Measurements from ENCODE around the gene MAP7D1.
"Not testable (repeated sequence)": the region's sequence is repeated elsewhere in the genome, so short reads cannot be mapped to it uniquely, and the experiment has no call there.

The MAP7D1 gene

DNA sequence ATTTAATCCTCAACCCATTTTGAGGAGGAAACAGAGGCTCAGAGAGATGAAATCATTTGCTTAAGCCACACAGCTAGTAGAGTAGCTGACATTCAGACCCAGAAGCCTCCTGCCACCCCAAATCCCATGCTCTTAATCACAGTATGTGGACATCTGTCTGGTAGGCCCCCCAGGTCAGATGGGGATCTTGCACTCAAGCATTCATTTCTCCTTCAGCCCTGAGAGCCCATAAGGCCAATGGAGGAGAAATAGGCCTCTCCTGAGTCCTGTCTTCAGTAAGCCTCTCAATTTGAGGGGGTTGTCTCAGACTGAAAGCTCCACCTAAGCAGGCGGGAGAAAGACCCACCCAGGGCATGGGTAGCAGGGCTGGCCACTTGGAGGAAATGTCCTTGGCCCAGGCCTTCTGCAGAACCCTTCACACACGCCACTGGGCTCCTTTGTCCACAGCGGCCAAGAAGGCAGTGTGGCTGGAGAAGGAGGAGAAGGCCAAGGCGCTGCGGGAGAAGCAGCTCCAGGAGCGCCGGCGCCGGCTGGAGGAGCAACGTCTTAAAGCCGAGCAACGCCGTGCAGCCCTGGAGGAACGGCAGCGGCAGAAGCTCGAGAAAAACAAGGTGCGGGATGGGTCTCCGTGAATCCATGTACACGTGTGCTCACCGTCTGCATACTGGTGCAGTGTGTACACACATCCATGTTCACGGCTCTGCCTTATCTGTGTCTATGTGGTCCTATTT is 16.2 kb downstream of the MAP7D1 start:
- no peak for DNase-seq

DNA sequence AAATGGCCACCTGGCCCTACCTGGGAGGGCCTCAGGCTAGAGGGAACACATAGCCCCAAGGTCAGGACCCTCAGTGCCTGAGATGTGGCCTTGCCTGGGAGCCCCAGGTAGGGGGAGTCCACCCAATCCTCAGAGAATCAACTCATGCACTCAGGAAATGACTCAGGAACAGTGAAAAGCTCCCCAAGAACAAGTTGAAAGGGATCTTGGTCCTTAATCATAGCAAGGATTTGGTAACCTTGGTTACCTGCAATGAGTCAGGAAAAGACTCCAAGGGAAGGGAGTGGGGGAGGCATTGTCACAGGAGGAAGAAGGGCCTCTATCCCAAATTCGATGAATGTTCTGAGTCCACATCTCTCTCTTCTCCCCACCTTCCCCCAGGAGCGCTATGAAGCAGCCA is 17.0 kb downstream of the MAP7D1 start:
- no peak for DNase-seq

DNA sequence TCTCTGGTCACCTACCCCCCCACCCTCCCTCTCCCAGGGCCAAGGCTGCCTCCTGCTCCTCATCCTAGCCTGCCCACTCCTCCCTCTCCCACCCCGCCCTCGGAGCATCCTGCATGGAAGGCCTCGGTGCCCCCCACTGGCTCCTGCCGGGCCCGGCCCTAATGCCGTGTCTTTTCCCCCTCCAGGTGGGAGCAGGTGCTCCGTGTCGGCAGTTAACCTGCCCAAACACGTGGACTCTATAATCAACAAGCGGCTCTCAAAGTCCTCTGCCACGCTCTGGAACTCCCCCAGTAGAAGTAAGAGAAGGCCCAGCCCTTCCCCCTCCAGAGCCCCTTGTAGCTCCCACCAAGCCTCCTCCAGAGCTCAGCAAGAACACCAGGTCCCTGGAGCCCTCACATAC is 18.8 kb downstream of the MAP7D1 start:
- no peak for DNase-seq

DNA sequence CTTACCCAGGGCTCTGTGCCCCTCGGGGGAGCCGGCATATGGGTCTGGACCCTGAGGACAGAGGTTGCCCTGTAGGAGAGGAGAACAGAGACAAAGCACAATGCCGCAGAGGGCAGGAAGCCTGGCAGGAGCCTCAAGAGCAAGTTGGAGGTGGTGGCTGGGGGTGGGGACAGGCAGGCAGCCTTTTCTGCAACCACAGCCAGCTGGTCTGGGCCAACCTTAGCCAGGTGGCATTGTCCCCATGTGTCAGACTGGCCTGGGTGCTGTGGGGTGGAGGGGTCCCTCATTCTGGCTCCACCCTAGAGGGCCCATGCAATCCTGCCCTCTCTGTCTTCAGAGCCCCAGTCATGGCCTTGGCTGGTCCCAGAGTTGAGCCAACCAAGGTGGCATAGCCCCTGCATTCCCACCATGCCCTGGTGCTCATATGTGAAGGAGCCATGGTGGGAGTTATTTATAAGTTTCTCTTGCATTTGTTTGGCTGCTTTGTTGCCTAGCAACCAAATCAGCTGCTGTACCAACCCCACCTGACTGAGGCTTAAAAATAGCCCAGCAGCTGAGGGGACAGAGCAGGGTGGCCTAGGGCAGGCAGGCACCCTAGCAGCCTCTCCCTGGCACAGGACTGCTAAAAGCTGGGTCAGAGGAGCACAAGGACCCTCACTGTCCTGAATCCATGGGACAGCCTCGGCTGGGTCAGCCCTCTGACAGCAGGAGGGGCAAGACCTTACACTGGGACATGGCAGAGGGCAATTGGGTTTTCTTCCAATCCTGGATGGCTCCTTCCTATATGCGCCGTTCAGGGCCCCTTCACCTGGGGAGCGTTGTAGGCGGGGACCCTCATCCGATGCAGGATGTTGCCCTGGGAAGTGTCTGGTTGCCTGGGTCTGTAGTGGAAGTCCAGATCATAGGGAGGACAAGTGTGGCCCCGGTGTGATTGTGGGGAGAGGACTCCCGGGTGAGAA is 19.5 kb downstream of the MAP7D1 start:
- no peak for DNase-seq

DNA sequence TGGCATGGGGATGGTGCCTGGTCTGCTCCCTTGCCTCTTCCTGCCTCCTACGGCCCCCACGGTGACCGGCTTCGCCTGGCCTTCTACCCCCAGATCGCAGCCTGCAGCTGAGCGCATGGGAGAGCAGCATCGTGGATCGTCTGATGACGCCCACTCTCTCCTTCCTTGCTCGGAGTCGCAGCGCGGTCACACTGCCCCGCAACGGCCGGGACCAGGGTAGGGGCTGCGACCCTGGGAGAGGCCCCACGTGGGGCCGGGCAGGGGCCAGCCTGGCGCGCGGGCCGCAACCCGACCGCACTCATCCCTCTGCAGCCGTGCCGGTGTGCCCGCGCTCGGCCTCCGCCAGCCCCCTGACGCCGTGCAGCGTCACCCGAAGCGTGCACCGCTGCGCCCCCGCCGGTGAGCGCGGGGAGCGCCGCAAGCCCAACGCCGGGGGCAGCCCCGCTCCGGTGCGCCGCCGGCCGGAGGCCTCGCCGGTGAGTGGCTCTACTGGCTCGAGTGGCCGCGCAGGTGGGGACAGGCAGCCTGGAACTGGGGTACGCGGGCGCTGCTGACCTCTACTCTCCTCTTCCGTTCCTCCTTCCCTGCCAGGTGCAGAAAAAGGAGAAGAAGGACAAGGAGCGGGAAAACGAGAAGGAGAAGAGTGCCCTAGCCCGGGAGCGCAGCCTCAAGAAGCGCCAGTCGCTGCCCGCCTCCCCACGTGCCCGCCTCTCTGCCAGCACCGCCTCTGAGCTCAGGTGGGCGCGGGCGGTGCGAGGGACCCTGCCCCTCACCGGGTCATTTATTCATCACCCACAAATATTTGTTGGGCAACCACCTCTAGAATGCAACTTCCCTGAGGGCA is 20.4 kb downstream of the MAP7D1 start:
- no peak for DNase-seq

DNA sequence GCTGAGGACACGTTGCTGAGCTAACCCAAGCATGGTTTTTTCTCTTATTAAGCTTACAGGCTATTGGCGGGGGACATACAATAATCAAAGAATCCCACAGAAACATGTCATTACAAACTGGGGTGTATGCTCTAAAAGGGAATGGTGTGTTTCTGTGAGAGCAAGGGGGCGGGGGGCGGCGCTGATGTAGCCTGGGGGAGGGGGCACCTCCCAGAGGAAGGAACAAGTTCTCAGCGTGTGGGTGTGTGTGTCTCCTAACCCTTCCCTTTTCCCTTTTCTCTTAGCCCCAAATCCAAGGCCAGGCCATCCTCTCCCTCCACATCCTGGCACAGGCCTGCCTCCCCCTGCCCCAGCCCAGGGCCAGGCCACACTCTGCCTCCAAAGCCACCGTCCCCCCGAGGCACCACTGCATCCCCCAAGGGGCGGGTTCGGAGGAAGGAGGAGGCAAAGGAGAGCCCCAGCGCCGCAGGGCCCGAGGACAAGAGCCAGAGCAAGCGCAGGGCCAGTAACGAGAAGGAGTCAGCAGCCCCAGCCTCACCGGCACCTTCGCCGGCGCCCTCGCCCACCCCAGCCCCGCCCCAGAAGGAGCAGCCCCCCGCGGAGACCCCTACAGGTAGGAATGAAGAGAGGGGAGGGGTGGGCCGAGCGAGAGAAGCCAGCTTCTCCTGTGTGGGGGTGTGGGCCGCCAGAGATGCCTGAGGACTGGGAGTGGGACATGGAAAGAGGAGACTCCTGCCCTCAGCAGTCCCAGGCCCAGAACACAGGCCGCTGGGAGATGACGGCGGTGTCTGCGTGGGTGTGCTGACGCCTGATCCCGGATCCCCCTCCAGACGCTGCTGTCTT is 21.9 kb downstream of the MAP7D1 start:
- no peak for DNase-seq

DNA sequence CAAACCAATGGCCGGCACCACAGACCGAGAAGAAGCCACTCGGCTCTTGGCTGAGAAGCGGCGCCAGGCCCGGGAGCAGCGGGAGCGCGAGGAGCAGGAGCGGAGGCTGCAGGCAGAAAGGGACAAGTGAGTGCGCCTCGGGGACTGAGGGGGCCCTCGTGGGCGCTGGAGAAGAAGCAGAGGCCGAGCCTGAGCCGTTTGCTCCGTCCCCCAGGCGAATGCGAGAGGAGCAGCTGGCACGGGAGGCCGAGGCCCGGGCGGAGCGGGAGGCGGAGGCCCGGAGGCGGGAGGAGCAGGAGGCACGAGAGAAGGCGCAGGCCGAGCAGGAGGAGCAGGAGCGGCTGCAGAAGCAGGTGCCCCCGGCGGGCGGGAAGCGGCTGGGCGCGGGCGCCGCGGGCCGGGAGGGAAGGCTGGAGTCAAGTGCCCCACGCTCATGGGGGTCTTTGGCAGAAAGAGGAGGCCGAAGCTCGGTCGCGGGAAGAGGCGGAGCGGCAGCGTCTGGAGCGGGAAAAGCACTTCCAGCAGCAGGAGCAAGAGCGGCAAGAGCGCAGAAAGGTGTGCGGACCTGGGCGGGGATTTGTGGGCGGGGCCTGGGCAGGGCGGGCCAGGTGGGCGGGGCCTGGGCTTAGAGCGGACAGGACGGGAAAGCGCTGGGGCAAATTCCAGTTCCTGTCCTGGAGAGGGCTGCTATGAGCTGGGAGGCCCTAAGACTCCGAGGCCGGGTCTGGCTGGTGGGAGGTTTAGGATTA is 22.7 kb downstream of the MAP7D1 start:
- no peak for DNase-seq

DNA sequence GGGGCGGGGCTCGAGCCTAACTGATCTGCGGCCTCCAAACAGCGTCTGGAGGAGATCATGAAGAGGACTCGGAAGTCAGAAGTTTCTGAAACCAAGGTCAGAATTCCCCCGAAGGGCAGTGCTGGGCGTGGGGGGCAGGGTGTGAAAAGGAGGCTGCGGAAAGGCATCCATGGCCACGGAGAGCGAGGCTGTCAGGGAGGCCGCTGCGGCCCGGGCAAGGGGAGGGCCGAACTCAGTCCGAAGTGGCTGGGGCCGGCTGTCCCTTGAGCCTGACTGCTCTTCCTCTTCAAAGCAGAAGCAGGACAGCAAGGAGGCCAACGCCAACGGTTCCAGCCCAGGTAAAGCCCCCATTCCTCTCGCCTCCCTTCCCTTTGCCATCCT is 23.2 kb downstream of the MAP7D1 start:
- no peak for DNase-seq

DNA sequence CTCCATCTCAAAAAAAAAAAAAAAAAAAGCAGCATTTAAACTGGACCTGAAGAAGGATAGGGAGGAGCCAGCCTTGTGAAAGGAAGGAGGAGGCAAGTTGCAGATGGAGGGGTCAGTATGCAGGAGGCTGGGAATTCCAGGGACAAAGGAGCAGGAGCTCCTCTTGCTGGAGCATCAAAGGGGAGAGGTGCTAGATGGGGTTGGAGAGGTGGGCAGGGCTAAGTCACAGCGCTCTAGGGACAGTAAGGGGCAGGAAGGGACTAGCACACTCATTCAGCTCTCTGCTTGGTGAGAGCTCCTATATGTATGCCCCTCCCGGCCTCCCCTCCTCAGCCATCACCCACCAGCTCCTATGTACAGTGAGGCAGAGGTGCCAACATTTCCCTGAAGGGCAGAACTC is 26.8 kb downstream of the MAP7D1 start:
- DNase-seq = no peak

DNA sequence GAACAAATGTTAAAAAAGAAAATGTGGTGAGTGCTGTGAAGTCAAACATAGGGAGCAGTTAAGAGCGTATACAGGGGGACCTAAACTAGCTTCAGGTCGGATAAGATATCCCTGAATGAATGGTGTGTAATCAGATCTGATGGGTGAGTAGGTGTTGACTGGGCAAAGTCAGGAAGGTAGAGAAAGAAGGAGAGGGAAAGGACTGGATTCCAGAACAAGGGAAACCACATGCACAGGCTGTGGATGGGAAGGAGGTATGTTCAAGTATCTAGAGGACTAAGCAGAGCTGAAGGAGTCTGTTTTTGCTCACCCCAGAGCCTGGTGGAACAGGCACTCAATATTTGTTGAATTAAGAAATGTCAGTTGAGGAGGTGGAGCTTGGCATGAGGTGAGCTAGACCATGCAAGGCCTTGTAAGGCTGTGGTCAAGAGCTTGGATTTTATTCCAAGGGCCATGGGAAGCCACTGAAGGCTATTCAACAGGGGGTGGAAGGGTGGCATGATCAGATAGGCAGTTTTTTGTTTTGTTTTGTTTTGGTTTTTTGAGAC is 27.4 kb downstream of the MAP7D1 start:
- no peak for DNase-seq

DNA sequence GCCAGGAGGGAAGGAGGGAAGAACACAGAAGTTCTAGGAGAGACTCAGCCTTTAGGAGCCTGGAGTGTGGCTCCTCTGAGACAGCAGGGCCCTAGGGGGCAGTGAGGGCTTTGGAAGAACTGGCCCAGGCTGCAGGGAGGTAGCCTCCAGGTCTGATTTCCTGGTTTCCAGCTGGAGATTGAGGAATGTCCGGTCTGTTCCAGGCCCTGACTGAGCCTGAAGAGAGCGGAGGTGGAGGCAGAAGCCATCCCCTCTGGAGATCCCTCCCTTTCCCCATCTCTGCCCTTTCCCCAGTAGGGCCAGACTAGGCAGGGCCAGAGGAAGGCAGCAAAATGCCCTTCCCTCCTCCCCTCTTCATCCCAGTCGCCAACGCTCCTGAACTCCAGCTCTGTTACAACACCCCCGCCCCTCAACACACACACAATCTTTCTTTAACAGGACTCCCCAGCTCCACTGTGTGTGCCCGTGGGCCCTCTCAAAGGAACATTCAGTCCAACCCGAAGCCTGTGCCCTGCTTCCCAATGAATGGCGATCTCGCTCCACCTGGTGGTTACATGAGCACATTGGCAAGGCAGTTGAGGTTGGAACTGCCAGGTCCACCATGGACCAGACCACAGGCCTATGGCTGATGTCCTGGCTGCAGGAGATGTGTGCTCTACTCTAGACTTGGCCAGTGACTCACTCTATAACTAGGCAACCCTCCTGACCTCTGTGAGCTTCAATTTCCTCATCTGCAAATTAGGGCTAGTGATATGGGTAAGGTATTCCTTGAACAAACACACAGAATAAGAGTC is 32.0 kb downstream of the MAP7D1 start:
- DNase-seq = peak; percentile 78

DNA sequence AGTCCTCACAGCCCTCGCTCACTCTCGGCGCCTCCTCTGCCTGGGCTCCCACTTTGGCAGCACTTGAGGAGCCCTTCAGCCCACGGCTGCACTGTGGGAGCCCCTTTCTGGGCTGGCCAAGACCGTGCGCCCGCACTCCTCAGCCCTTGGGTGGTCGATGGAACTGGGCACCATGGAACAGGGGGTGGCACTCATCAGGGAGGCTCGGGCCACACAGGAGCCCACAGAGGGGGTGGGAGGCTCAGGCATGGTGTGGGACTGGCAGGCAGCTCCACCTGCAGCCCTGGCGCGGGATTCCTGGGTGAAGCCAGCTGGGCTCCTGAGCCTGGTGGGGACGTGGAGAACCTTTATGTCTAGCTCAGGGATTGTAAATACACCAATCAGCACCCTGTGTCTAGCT is 40.8 kb downstream of the MAP7D1 start:
- not testable (repeated sequence) for DNase-seq

DNA sequence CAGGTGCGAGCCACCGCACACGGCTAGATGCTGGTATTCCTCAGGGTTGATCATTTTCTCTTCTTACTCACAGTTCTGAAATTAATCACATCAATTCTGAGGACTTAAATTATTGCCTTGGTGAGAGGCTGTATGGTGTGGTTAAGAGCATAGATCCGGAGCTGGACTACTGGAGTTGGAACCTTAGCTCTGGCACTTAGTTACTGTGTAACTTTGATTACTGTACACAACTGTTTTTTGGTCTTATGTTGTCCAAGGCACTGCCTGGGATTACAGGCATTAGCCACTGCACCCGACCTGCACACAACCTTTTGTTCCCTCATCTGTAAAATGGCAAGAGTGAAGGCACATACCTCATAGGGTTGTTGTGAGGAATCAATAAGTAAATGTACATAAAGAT is 42.7 kb downstream of the MAP7D1 start:
- no peak for DNase-seq

DNA sequence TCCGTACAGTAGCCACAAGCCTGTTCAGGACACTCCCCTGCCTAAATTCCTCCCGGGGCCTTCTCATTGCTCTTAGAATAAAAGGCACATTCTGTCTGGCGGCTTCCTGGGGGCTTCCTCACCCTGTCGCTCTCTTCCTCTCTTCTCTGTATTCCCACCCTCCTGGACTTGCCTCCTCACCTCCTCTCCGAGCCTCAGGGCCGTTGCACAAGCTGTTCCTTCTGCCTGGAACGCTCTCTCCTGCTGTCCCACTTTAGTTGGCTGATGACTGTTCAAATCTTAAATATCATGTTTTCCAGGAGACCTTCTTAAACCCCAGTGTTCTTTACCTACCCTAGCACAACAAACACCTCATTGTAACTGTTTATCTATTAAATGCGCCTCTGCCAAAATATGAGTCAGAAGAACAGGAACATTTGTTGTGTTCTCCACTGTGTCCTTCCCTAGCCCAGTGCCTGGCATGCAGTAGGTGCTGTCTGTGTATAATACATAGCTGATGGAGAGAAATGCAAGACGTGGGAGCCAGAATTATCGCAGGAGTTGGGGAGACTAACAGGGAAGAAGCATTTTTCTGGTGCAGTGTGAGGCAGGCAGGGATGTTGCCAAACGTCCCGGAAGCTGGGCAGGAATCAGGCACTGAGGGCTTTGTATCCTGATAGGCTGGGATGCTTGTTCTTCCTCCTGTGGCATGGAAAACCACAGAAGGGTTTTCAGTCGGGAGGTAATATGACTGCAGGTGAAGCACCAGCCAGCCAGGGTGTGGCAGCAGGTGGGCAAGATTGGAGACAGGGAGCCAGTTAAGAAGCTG is 44.2 kb downstream of the MAP7D1 start:
- no peak for DNase-seq

DNA sequence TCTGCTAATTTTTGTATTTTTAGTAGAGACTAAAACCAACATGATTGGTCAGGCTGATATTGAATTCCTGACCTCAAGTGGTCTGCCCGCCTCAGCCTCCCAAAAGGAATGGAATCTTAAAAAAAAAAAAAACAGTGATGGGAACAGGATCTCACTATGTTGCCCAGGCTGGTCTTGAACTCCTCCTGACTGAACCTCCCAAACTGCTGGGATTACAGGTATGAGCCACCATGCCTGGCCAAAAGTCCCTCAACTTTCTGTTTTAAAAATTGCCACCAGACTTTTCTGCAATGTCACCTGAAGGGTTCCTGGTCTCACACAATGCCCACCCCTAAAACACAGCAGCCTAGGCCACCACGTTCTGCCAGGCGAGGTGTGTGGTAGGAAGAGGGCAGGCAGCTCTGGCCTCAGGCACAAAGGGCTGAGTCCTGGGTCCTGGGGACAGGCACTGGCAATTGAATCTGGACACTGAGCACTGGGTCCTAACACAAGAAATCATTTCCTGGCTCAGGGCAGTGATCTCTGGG is 47.1 kb downstream of the MAP7D1 start:
- no peak for DNase-seq

DNA sequence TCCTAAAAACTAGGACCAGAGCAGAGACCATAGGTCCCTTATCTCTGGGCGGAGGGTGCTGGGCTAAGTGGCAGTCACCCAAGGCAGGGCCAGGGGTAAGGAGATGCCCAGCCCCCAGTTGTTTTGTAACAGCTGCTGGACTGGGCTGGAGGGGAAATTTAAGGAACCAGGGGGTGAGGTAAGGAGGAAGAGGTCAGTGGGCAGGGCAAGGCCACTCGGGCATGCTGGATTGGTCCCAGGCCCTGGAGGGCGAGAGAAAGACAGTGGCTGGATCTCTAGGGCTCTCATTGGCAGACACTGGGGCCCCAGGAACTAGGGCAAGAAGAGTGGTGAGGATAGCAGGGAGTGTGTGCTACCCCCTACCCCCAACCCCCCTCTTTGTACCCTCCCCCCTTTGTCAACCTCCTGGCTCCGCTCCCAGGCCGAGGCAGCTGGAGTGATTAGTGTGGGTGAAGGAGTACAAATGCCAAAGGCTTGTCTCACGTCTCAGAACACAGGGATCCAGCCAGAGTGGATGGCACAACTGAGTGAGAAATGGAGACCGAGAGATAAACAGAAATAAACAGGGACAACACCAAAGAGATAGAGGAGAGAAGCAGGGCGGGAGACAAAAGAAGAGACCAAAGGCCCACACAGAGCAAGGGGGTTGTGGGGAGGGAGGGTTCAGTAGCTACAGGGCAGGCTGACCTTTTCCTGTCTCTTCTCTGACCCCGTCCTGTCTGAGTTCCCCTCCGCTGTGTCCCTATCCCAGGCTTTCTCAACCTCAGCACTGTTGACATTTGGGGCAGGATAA is 47.8 kb downstream of the MAP7D1 start:
- DNase-seq = peak; percentile 67

DNA sequence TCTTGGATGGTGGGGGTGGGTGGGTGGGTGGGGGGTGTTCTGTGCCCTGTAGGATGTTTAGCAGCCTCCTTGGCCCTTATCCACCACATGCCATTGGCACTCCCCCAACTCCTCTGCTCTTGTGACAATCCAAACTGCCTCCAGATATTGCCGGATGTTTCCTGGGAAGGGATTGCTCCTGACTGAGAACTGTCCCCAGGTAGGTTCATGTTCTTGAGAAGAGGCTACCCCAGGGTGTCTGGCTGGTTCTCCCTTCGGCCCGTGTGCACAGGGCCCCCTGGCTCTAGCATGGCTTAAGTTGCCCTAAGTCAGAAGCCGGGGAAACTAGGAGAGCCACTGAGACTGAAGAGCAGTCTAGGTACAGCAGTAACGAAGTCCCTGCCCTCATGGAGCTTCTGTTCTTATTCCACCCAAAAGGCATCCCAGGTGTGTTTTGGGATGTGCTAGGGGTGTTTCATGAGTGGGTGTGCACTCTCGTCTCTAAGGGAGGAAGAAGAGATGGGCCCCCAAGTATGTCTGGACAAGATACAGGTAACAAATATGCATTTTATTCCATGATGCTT is 48.5 kb downstream of the MAP7D1 start:
- DNase-seq = no peak

DNA sequence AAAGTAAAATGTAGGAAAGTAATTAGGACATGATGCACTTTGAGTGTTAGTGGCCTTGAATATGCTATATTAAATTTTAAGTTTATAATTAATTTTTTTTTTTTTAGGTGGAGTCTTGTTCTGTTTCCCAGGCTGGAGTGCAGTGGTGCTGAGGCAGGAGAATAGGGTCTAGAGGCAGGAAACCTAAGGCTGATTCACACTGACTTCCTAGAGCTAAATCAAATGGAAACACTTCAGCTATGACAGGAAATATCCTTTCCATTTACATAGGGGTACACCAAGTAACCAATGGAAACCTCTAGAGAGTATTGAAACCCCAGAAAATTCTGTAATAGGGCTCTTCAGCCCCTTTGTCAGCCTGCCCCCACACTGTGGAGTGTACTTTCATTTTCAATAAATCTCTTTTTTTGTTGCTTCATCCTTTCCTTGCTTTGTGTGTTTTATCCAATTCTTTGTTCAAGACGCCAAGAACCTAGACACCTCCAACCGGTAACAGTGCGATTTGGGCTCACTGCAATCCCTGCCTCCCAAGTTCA is 50.4 kb downstream of the MAP7D1 start:
- DNase-seq = no peak

Measured in MV-4-11 (cell line).